Nephron progenitor cell (in vitro differentiated cells): Measurements from ENCODE around the gene GABPB1.
"Not testable (repeated sequence)": the region's sequence is repeated elsewhere in the genome, so short reads cannot be mapped to it uniquely, and the experiment has no call there.

ENCODE experiments used
- DNase-seq: peaks from one replicate; pipeline ENCODE4 v3.0.0; 2021
- H3K27ac Mint-ChIP-seq: 2 replicates; pipeline ENCODE4 v1.8.0; 2021; ENCODE audit warnings: mild to moderate bottlenecking, moderate library complexity, mixed read lengths
- H3K27me3 Mint-ChIP-seq: 2 replicates; pipeline ENCODE4 v1.8.0; 2021; ENCODE audit warnings: mild to moderate bottlenecking, low read depth, mixed read lengths; ENCODE audit not compliant: poor library complexity
- H3K36me3 Mint-ChIP-seq: 2 replicates; pipeline ENCODE4 v1.8.0; 2021; ENCODE audit warnings: low read depth, mixed read lengths
- H3K4me1 Mint-ChIP-seq: 2 replicates; pipeline ENCODE4 v1.8.0; 2021; ENCODE audit warnings: mixed read lengths
- H3K4me3 Mint-ChIP-seq: 2 replicates; pipeline ENCODE4 v1.8.0; 2021; ENCODE audit warnings: mild to moderate bottlenecking, moderate library complexity, mixed read lengths
- H3K9me3 Mint-ChIP-seq: 2 replicates; pipeline ENCODE4 v1.8.0; 2021; ENCODE audit warnings: mild to moderate bottlenecking, moderate library complexity, mixed read lengths
- TF ChIP-seq, protein P1 (sequence below): fragments of 200-600 bp; sonication (generic); IDR thresholded peaks from 2 replicates; pipeline ENCODE4 v1.5.0; 2021; ENCODE audit warnings: antibody characterized with exemption

GABPB1 gene

DNA sequence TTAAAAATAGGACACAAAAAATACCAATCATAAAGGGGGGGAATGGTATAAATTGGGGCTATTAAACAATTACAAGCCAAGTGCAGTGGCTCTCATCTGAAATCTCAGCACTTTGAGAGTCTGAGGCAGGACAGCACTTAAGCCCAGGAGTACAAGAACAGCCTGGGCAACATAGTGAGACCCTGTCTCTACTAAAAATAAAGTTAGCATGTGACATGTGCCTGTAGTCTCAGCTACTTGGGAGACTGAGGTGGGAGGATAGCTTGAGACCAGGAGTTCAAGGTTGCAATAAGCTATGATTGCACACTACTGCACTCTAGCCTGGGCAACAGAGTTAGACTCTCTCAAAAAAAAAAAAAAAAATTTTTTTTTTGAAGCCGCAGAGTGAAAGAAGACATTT lies 23.8 kb upstream of the GABPB1 start:
- no peak for DNase-seq
- H3K36me3 Mint-ChIP-seq: no peaks in the 10 kb centered on the region
- TF ChIP-seq, protein P1, sequence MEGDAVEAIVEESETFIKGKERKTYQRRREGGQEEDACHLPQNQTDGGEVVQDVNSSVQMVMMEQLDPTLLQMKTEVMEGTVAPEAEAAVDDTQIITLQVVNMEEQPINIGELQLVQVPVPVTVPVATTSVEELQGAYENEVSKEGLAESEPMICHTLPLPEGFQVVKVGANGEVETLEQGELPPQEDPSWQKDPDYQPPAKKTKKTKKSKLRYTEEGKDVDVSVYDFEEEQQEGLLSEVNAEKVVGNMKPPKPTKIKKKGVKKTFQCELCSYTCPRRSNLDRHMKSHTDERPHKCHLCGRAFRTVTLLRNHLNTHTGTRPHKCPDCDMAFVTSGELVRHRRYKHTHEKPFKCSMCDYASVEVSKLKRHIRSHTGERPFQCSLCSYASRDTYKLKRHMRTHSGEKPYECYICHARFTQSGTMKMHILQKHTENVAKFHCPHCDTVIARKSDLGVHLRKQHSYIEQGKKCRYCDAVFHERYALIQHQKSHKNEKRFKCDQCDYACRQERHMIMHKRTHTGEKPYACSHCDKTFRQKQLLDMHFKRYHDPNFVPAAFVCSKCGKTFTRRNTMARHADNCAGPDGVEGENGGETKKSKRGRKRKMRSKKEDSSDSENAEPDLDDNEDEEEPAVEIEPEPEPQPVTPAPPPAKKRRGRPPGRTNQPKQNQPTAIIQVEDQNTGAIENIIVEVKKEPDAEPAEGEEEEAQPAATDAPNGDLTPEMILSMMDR: no peak
- H3K27me3 Mint-ChIP-seq: peaks cover 3% of the 10 kb centered on the region
- no peak overlapping the region for H3K4me3 Mint-ChIP-seq
- H3K27ac Mint-ChIP-seq: no peak overlapping the region
- no peaks in the 10 kb centered on the region for H3K9me3 Mint-ChIP-seq
- H3K4me1 Mint-ChIP-seq: no peaks in the 10 kb centered on the region

DNA sequence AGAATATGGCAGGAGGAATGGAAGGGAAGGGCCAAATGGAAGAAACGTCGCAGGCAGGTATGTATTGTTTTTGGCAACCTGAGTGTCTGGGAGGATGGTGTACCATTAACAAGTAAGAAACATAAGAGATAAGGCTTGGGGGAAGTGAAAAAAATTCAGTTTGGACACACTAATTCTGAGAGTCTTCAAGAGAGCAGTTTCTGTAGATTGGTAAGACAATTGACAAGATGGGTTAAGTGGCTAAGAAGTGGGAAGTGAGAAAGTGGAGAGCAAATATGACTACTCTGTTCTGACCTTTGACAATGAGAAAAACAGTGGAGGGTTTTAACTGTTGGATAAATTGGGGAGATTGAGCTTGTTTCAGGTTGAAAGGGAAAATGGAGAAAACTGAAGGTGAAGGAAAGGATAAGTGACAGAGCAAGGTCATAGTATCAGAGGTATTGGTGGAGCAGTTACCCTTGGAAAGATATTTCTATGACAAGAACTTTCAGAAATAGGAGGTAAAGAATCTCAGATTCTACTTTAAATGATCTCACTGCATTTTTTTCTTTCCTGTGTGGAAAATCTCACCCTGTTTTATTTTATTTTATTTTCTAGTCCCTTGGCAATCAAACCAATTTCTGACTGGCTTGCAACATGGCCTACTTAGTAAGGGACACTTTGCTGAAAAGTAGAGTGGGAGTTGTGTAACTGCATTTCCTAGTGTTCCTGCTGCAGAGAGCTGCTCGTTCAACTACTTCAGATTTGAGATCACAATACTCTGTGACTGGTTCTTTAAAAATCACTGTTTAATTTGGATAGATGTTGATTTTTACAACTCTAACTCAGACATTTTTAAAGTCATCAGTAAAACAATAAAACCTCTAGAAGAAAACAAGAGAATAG lies 23.1 kb upstream of the GABPB1 start:
- H3K36me3 Mint-ChIP-seq: no peaks in the 10 kb centered on the region
- no peak overlapping the region for H3K27ac Mint-ChIP-seq
- DNase-seq: no peak
- TF ChIP-seq, protein P1: no peak
- peaks cover 3% of the 10 kb centered on the region for H3K27me3 Mint-ChIP-seq
- no peak overlapping the region for H3K4me3 Mint-ChIP-seq
- H3K9me3 Mint-ChIP-seq: no peaks in the 10 kb centered on the region
- no peaks in the 10 kb centered on the region for H3K4me1 Mint-ChIP-seq

DNA sequence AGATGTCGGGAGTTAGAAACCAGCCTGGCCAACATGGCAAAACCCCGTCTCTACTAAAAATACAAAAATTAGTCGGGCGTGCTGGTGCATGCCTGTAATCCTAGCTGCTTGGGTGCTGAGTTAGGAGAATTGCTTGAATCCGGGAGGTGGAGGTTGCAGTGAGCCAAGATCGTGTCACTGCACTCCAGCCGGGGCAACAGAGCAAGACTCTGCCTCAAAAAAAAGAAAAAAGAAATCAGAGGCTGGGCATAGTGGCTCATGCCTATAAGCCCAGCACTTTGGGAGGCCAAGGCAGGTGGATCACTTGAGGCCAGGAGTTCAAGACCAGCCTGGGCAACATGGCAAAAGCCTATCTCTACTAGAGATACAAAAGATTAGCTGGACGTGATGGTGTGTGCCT lies 14.6 kb upstream of the GABPB1 start:
- not testable (repeated sequence) for H3K9me3 Mint-ChIP-seq, DNase-seq, H3K4me3 Mint-ChIP-seq, H3K27me3 Mint-ChIP-seq, H3K27ac Mint-ChIP-seq, H3K4me1 Mint-ChIP-seq
- H3K36me3 Mint-ChIP-seq: peaks cover 31% of the 10 kb centered on the region

DNA sequence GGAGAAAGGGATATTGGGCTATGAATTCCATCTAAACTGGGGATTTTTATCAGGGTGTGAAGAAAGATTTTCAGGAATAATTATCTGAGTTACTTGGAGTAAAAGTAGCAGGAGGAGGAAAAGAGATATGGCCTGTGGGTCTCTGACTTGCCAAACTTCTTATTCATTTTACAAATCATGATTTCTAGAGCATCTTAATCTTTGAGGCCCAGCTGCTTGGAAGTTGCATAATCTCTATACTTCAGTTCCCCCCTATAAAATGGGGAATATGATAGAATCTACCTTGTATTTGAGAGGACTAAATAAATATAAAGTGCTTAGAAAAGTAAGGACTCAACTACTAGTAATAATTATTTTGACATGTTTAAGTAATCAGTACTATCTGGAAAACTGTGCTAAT lies 11.0 kb upstream of the GABPB1 start:
- Mint-ChIP-seq H3K27ac (peak overlapping the region; percentile 74), H3K36me3 (peaks cover 50% of the 10 kb centered on the region), H3K27me3 (no peaks in the 10 kb centered on the region), H3K4me1 (no peaks in the 10 kb centered on the region), H3K9me3 (no peaks in the 10 kb centered on the region), H3K4me3 (no peak overlapping the region)
- TF ChIP-seq, protein P1: no peak
- DNase-seq: no peak

DNA sequence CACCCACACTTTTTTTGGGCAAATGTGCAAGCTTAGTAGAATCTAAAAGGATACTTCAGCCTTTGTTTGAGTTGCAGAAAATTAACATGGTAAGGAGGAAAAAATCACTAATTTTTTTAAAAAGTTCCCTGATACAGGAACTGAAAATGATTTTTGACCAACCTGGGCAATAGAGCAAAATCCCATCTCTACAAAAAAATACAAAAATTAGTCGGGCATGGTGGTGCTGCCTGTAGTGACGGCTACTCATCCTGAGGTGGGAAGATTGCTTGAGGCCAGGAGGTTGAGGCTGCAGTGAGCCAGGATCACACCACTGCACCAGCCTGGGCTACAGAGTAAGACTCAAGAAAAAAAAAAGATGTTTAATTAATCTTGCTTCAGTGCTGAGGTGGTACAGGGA lies 10.6 kb upstream of the GABPB1 start:
- Mint-ChIP-seq H3K4me1 (no peaks in the 10 kb centered on the region), H3K36me3 (peaks cover 50% of the 10 kb centered on the region), H3K9me3 (no peaks in the 10 kb centered on the region), H3K27me3 (no peaks in the 10 kb centered on the region), H3K27ac (peak overlapping the region; percentile 74), H3K4me3 (no peak overlapping the region)
- no peak for DNase-seq
- TF ChIP-seq, protein P1: no peak

DNA sequence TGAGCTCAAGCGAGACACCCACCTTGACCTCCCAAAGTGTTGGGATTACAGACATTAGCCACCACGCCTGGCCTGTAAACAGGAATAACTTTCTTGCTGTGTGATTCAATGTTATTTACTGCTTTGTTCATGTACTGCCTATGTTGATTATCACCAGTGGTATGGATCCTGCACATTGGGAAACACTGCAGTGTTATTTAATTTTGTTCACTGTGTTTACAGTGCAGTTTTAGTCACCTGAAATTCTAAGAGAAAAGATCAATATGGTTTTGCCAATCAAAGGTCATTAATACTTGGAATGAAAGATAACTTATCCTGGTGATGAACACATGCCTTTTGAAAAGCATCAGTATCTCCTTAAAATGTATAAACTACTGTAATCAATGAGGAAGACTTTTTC lies 8.6 kb upstream of the GABPB1 start:
- no peaks in the 10 kb centered on the region for H3K4me1 Mint-ChIP-seq
- TF ChIP-seq, protein P1: no peak
- DNase-seq: no peak
- no peaks in the 10 kb centered on the region for H3K27me3 Mint-ChIP-seq
- no peak overlapping the region for H3K4me3 Mint-ChIP-seq
- H3K27ac Mint-ChIP-seq: peak overlapping the region; percentile 48
- no peaks in the 10 kb centered on the region for H3K9me3 Mint-ChIP-seq
- H3K36me3 Mint-ChIP-seq: peaks cover 56% of the 10 kb centered on the region
